Measurements from ENCODE around the gene SPRYD4. TPM values are rescaled to one million over a fixed set of nuclear protein-coding genes. Genes with fewer than 3 reads are reported as not detected.

SPRYD4 gene
- total and polyA plus RNA-seq, 9 of the 15 experiments (the other 6 are each of a cell fraction or from before 2014, with no cell fraction given) = 1.8 to 4.7 (median 2.8) TPM

GRCh38 chr12:56448860-56449621 is 19.3 kb upstream of the SPRYD4 start, which contains the start of gene TIMELESS (continued):
- no peak for TF ChIP-seq KLF10 (CRISPR knock-in tag; IDR thresholded peaks at IDR 0.05)
- no peak for TF ChIP-seq RFX7 (CRISPR knock-in tag; IDR thresholded peaks at IDR 0.05)
- no peak for TF ChIP-seq SP2 (IDR thresholded peaks at IDR 0.05; ENCODE audit: extremely low read depth, low read depth, low read length, poor library complexity, severe bottlenecking)
- TF ChIP-seq ERF (CRISPR knock-in tag; IDR thresholded peaks at IDR 0.05) = 0 out of 2 replicates have a peak, but pooled peaks have one; percentile 38
- TF ChIP-seq UBTF (IDR thresholded peaks at IDR 0.05; ENCODE audit: borderline replicate concordance in 1 of 2, low read depth in 2 of 2, low read length in 2 of 2) = 0 out of 4 replicates have a peak, but pooled peaks of 1 of the 2 experiments have one; percentile 56
- no peak for TF ChIP-seq CCAR2 (IDR thresholded peaks at IDR 0.05; ENCODE audit: low read depth, low read length)
- TF ChIP-seq FIP1L1 (IDR thresholded peaks at IDR 0.05; ENCODE audit: low read depth, low read length, poor library complexity, severe bottlenecking) = peak; percentile 65
- TF ChIP-seq ZNF398 (CRISPR knock-in tag; IDR thresholded peaks at IDR 0.05) = no peak
- peak; percentile 45; the same call in 1 of the 2 replicates for TF ChIP-seq NFIC (IDR thresholded peaks at IDR 0.05)
- TF ChIP-seq PHB2 (IDR thresholded peaks at IDR 0.05; ENCODE audit: low read depth) = no peak
- no peak for TF ChIP-seq TAL1 (IDR thresholded peaks at IDR 0.05)
- TF ChIP-seq RBBP5 (IDR thresholded peaks at IDR 0.05; ENCODE audit: borderline replicate concordance, insufficient read depth, low read length, poor library complexity, severe bottlenecking) = peak; percentile 89
- no peak for TF ChIP-seq ZNF282 (CRISPR knock-in tag; IDR thresholded peaks at IDR 0.05)
- TF ChIP-seq SRSF9 (IDR thresholded peaks at IDR 0.05; ENCODE audit: borderline replicate concordance, low read depth, low read length) = no peak
- TF ChIP-seq SRF (CRISPR knock-in tag; IDR thresholded peaks at IDR 0.05) = no peak

Data from K562 (cell line).